ENCODE results near the gene POFUT1. TPM values are rescaled to one million over a fixed set of nuclear protein-coding genes. Genes with fewer than 3 reads are reported as not detected.

Gene POFUT1
- total RNA-seq, 4 donors from 2014 or later = 22.8 to 39.9 (median 31.4) TPM

DNA sequence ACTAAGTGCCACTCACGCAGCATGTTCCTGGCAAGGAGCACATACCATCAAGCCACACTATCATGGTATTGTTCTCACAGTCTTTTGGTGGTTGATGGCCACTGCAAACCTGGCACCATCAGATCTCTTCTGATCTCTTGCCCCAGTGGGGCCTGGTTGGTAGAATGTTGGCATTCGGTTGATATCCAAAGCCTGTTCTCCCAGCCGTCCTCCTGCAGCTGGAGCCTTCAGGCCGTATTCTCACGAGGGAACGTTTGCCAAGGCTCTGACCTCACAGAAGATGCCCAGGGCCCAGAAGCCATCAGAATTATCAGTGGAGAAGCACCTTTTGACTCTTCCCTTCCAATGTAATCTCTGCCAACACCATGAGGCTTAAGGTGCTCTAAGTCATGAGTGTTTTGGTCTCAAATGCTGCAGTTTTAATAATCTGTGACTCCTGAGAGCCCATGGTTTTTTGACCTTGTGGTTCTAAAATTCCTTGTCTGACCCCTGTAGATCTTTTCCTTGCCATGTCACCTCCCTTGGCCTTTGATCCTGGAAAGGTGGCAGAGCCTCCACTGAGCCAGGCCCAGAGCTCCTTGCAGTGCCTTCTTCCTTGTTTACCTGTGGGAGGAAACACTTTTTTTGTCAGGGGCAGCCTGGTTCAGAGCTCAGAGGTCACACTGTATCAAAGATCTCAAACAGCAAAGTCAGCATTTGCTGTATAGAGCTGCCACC lies 27.8 kb downstream of the POFUT1 start:
- TF ChIP-seq, protein P1, sequence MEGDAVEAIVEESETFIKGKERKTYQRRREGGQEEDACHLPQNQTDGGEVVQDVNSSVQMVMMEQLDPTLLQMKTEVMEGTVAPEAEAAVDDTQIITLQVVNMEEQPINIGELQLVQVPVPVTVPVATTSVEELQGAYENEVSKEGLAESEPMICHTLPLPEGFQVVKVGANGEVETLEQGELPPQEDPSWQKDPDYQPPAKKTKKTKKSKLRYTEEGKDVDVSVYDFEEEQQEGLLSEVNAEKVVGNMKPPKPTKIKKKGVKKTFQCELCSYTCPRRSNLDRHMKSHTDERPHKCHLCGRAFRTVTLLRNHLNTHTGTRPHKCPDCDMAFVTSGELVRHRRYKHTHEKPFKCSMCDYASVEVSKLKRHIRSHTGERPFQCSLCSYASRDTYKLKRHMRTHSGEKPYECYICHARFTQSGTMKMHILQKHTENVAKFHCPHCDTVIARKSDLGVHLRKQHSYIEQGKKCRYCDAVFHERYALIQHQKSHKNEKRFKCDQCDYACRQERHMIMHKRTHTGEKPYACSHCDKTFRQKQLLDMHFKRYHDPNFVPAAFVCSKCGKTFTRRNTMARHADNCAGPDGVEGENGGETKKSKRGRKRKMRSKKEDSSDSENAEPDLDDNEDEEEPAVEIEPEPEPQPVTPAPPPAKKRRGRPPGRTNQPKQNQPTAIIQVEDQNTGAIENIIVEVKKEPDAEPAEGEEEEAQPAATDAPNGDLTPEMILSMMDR (IDR thresholded peaks at IDR 0.05; ENCODE audit: low read depth) = no peak

DNA sequence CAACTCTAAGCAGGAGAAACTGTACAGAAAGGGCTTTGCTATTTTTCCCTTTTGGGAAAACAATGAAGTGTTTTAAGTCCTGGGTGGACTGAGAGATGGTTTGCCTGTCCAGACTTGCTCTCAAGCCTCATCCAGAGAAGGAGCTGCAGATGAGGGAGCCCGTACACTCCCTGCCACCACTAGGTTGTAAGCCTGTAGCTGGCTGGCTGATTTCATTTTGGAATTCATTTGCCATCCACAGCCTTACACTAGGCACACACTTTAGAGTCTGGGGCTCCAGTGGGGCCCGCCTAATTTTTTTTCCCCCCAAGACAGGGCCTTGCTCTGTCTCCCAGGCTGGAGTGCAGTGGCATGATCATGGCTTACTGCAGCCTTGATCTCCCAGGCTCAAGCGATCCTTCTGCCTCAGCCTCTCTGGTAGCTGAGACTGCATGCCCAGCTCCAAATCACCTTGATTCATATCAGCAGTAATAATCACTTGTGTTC lies 28.4 kb downstream of the POFUT1 start:
- TF ChIP-seq, protein P1 (IDR thresholded peaks at IDR 0.05; ENCODE audit: low read depth) = no peak

GRCh38 chr20:32236819-32237218 lies 29.1 kb downstream of the POFUT1 start:
- TF ChIP-seq, protein P1 (IDR thresholded peaks at IDR 0.05; ENCODE audit: low read depth) = no peak

- TF ChIP-seq, protein P1 (IDR thresholded peaks at IDR 0.05; ENCODE audit: low read depth) = no peak
Observed at GRCh38 chr20:32237419-32237818, 29.7 kb downstream of the POFUT1 start.

DNA sequence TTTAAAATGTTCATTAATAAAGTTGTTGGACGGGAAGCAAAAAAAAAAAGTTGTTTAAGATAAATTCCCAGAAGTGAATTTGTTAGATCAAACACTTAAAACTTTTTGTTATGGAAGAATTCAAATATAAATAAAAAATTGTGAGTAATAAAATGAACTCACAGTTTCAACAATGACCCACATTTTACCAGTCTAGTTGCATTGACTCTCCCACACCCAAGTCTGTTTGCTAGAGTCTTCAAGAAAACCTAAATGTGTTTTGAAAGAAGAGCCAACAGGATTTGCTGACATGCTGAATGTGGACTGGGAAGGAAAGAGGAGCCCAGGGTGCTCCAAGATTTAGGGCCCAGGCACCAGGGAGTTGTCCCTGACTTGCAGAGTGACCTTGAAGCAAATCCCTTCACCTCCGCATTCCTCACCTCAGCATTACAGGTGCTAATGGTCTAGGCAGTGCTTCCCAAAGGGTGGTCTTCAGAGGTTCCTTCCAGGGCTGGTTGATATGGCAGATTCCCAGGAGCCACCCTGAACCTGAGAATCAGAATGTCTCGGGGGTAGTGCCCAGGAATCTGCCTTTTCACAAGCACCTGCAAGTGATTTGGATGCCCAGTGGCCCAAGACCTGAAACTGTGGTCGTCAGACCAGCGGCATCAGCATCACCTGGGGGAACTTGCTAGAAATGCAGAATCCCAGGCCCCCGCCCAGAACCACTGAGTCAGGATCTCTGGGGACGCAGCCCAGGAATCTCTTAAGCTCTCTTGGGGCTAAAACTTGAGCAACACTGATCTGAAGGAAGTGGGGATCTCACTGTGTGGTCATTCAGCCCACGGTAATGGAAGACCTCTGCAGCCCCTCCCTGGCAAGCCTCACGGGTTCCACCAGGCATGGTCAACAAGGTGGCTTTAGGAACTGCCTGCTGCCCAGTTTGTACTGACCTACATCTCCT lies 31.1 kb downstream of the POFUT1 start:
- TF ChIP-seq, protein P1 (IDR thresholded peaks at IDR 0.05; ENCODE audit: low read depth) = no peak

DNA sequence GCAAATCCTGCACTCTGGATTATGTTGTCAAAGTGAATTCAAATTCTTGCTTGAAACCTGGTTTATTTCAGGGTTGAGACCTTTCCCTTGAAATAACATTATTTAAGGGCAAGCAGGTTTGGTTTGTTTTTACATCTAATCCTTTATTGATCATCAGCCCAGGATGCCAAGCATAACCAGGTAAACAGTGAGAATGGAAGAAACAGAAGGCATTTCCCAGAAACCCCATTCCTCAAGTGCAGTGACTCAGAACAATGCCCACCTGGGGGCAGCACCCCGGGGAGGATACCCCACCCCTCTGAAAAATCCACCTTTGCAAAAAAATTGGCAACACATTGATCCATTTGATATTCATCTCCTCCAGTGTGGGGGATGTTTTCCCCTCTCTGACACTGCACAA lies 32.5 kb downstream of the POFUT1 start:
- TF ChIP-seq, protein P1 (IDR thresholded peaks at IDR 0.05; ENCODE audit: low read depth) = no peak

DNA sequence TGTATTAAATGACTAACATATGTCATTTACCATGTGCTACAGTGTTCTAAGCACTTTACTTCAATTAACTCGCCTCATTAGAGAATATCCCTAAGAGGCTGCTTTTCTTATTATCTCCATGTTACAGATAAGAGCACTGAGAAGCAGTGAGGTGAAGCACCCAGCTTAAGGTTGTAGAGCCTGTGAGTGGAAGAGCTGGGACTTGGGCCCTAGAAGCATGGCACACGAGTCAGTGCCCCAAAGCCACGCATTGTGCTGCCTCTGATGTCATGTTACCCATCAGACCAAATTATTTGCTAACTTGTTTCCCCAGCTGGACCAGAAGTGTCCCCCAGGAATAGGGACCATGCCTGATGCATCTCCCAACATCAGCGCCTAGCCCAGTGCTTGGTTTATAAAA lies 34.1 kb downstream of the POFUT1 start:
- TF ChIP-seq, protein P1 (IDR thresholded peaks at IDR 0.05; ENCODE audit: low read depth) = no peak
